ENCODE measurements around the gene SLC9A5.

Gene SLC9A5

DNA sequence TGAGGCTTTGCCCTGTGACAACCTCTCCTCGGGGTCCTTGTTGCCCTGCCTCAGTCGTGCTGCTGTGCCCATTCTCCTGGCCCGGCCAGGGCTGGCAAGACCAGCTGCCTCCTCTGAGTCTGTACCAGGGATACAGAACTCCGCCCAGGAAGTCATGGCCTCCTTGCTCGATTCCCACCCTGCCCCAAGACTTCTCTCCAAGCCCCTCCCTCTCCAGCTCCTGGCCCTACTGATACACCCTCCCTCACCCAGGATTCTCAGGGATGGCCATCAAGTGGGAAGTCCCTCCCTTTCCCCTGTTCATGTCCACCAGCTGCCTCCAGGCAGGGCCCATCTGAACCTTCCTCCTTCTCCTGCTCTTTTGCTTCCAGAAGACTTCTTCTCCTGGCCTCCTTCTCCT lies 33.1 kb upstream of the SLC9A5 start:
- no peak for DNase-seq (ENCODE audit: low read depth in 2 of 2)

DNA sequence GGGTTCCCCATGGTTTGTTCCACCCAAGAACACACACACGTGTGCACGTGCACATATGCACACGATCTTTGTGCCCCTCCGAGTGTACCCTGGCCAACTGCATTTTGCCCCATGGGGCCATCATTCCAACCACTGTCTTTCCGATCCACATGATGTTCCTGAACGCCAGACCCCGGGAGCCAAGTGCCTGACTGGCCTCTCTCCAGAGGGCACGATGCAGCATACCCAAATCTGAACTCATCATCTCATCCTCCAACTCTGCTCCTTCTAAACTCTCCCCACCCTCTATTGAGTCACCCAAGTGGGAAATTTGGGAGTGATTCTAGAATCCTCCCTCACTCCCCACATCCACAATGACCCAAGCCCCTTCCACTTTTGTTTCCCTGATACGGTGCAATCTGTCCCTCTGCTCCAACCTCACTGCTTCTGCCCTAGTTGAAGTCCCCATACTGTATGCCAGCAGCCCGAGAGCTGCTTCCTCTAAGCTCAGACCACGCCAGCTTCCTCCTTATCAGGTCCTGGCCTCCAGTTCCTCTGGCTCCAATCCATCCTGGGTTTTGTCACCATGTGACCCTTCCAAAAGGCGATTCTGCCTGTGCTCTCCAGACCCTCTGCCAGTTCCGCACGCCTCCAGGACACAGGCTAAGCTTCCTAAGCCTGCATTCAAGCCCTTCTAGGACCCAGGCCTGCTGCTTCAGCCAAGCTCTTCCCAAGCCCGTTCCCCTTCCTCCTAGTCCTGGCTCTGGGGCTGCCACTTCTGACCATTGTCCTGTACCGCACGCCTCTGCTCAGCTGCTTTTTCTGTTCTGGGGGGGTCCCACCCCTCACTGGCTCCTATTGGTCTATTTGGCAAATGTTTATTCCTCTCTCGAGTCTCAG lies 31.9 kb upstream of the SLC9A5 start:
- DNase-seq (ENCODE audit: low read depth in 2 of 2), result no peak

DNA sequence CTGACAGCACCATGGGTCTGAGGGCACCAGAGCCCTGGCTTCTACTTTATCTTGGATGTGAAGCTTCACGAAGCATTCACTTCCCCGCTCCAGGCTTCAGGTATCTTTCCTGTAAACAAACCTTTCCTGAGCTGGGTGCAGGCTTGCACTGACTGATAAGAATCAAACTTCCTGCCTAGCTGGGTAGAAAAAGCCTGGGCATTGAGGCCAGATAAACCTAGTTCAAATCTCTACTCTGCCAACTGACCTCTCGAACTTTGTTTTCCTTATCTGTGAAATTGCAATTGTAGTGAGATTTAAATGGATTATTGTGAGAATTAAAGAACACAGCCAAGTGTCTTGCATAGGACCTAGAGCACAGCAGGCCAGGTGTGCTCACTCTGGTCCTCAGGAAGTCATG lies 24.8 kb upstream of the SLC9A5 start:
- DNase-seq (ENCODE audit: low read depth in 2 of 2), result no peak

DNA sequence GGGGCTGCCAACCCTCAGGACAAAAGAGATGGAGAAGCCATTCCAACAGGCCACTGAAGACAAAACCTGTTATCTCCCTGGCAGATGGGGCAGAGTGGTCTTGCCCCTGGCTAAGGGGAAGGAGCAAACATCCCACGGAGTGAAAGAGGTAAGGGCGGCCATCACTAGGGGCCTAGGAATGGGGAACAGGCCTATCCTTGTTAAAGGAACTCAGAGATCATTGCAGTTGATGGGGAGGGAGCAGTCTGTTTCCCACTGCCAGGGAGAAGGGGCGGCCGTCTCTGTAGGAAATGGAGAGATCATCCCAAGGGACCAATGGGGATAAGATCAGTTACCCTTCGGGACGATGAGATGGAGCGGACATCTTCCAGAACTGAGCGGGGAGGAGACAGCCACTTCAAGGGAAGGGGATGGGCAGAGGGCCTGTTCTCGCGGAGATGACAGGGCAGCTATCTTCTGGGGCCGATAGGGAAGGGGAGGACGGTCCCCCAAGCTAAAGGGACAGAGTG lies 22.4 kb upstream of the SLC9A5 start:
- DNase-seq (ENCODE audit: low read depth in 2 of 2), result no peak

DNA sequence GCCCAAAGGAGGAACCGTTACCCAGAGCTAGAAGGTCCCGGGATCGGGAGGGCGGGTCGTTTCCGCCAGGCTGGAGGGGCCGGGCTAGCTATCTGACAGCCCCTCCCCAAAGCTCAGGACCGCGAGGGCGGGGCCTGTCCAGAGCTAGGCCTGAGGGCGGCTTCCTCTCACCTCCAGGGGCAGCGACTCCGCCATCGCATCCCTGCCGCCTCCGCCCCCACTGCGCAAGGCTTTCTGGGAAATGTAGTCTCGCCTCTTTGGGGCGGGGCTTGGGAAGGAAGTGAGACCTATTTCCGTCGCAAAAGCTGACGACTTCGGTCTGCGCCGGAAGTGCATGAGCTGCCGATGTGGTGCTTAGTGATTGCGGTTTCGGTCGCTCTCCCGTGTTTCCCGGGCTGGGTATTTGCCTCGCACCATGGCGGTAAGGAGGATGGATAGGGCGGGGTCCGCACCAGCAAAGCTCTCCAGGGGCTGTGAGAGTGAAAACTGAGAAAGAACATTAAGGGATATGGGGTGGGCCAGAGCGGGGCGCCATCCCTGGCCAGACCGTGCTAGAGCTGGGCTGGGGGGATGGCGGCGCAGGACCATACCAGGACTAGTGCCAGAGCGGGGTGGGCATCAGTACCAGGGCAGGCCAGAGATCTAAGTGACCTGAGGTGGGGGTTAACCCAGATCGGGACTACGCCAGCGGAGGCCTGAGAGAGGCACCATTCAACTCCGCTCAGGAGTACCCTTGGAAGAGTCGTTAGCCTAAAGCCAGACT lies 21.8 kb upstream of the SLC9A5 start, which contains the start of gene TMEM208:
Gene TMEM208, plus strand, starts transcription at position 327 of the 763 bp plus-strand sequence. Its CDS starts 89 bp downstream, at position 416.
- peak; percentile 95 to 98 for DNase-seq (ENCODE audit: low read depth in 2 of 2)

DNA sequence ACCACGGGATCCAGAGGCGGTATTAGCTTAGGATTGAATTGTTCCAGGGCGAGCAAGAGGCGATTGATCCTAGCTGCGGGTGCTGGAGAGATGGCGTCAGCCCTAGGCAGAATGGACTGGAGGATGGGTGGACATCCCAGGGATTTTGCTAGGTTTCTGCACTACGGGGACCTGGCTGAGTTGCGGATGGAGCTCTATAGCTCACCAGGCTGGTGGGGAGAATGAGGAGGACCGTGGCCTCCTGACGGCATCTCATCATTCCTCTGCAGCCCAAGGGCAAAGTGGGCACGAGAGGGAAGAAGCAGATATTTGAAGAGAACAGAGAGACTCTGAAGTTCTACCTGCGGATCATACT lies 21.2 kb upstream of the SLC9A5 start:
- DNase-seq (ENCODE audit: low read depth in 2 of 2), result no peak

DNA sequence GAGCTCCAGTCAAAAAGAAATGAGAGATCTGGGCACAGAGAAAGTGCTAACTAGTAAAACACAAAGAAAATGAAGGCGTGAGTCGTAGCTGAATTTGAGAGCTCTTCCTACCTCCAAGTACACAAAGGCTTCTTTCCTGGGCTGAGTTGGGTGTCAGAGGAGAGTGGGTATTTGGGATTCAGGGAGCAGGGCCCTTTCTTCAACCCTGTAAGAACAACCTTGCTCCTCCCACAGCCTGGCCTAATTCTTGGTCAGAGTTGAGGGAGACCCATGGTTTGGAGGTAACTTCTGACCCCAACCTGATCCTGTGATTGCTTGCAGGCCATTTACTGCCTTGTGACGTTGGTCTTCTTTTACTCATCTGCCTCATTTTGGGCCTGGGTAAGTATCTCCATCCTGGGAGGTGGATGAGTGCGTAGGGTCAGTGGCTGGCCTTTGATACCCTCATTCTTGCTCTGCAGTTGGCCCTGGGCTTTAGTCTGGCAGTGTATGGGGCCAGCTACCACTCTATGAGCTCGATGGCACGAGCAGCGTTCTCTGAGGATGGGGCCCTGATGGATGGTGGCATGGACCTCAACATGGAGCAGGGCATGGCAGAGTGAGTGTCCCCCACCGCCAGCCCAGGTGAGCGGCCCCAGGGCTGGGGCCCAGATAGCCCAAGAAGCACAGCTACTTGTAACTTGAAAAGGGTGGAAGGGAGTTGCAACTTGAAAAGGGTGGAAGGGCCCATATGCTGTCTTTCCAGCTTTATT lies 20.6 kb upstream of the SLC9A5 start:
- DNase-seq (ENCODE audit: low read depth in 2 of 2), result no peak

DNA sequence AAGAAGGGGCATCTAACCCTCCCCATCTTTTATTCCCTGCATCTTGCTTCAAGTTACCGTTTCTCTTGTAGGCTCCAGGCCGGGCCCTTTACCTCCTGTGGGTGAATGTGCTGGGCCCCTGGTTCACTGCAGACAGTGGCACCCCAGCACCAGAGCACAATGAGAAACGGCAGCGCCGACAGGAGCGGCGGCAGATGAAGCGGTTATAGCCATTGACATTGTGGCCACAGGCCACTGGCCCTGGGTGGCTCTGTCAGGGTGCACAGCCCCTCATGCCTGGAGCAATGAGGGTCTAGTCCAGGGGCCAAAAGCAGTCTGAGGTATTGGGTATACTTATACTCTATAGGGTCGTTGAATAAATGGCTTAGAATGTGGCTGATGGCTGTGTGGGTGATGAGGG lies 19.9 kb upstream of the SLC9A5 start:
- no peak for DNase-seq (ENCODE audit: low read depth in 2 of 2)

DNA sequence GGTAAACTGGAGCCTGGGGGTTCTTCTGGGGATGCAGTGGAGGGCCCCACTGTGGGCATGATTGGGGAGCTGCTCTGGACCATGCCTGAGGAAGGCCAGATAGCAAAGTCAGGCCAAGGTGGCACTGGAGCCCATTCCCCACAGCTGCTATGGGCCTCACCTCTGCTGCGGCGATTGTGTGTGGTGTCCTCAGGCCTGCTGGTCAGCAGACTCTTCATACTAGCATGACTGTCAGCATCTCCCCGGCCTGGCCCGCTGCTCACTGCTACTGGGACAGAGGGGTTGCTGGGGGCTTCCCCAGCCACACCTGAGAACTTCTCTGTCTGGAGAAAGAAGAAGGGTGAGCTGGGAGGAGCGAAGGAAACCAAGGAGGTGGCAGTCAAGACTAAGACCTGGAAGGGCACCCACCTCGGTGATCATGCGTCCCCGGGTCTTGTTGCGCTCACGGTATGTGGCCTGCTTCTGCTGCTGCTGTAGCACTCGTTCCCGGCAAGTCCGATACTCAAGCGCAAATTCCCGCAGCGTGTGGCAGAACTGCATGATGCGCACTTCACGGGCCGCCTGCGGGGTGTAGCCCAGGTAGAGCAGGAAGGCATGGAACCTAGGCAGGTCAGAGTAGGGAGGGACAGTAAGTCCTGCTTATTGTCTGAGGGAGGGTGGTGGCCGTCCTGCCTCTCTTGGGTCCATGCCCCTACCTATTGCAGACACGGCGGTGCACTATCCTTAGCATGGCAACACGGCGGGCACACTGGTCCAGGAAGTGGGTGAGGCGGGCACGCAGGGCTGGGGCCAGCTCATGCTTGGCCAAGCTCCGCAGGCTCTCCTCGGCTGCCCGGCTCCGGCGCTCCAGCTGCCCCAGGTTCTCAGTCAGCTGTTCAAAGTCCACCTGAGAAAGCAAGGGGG lies 18.6 kb upstream of the SLC9A5 start:
- no peak for DNase-seq (ENCODE audit: low read depth in 2 of 2)

DNA sequence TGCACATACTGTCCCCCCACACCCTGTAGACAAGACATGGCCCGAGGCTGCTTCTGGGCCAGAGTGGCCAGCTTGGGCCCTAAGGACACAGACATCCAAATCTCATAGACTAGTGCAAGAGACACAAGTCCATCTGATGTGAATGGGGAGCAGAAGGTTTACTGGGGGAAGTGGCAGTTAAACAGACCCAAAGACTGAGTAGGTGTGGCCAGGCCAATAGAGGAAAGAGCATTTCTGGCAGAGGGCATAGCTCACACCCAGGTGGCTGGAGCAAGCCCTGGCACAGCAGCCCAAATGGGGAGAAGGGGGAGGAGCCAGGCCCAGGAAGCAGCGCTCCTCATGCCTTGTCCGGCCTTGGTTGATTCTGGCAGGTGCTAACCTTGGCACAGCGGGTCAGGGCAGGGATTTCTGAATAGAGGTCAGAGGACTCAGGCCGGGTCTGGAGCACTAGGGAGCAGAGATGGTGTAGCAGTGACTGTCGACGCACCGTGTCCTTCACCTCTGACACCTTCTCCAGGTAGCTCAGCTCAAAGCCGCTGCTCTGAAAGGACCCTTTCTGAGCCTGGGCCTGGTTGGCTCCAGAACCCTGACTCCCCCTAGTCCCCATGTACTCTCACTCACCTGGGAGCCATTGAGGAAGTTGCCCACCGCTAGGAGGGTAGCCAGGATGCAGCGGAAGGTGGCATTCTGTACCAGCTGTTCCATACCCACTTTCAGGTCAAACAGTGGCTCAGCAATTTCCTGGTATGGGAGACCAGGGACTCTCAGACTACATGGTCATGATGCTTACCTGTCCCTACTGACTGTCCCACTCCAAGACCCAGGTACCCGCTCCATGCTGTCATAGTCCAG lies 17.7 kb upstream of the SLC9A5 start:
- DNase-seq (ENCODE audit: low read depth in 2 of 2), result no peak

DNA sequence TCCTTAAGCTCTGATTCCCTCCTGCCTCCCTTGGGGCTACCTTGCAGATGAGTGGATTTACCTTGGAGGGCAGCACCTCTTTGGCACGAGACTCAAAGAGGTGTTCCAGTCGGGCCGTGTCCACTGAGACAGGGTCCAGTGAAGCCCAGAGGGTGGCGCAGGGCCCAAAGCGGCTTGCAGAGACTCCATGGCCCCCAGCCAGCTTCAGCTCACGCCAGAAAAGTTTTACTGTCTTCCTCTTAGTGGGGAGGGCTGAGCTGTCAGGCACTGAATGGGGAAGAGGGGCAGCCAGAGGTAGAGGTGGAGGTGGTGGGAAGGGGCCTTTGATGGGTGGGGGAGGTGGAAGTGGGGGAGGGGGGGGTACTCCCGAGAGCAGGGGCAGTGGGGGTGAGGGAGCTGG lies 15.2 kb upstream of the SLC9A5 start:
- DNase-seq (ENCODE audit: low read depth in 2 of 2), result no peak

DNA sequence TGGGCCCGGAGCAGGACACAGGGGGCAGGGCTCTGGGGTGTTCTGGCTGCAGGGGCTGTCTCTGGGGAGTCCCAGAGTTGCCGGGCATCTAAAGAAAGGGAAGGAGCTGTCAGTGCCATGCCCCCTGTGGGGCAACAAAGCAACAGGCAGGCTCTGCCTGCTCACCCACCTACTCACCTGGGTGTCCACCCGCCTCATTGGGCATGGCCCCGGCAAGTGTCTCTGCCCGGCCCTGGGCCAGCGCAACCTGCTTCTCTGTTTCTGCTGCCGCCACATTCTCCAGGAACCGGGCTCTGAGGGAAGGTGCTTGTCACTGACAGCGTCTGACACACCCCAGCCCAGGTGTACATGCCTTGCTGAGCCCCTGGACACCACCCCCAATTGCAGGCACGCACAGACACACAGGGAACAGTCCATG lies 14.6 kb upstream of the SLC9A5 start:
- no peak for DNase-seq (ENCODE audit: low read depth in 2 of 2)

DNA sequence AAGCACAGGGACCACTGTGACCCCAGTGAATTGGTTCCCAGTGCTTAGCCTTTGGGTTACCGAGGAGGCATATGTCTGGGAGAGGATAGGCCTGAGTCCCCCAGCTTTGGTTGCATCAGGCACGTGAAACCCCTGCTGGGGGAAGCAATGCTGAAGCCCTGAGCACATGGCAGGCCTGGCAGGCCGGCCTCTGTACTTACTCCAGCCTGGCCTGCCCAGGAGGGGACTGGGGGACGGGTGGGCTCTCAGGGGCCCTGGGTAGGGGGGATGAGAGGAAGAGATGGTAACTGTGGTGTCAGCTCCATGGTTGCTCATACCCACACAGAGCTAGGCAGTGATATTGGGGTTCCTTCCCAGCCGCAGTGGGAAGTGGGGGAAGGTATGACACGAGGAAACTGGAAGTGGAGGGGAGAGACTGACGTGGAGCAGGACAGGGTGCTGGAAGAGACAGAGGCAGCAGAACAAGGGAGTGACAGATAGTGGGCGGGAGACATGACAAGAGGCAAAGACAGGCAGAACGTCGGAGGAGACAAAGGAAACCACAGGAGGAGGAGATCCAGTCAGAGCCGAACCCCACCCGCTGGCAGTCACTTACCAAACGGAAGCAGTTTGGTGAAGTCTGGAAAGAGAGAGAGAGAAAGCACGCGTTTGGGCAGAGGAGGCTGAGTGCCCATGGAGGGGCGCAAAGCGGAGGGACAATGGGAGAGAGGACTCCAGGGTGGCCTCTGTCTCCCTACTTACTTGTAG lies 12.8 kb upstream of the SLC9A5 start:
- no peak for DNase-seq (ENCODE audit: low read depth in 2 of 2)

DNA sequence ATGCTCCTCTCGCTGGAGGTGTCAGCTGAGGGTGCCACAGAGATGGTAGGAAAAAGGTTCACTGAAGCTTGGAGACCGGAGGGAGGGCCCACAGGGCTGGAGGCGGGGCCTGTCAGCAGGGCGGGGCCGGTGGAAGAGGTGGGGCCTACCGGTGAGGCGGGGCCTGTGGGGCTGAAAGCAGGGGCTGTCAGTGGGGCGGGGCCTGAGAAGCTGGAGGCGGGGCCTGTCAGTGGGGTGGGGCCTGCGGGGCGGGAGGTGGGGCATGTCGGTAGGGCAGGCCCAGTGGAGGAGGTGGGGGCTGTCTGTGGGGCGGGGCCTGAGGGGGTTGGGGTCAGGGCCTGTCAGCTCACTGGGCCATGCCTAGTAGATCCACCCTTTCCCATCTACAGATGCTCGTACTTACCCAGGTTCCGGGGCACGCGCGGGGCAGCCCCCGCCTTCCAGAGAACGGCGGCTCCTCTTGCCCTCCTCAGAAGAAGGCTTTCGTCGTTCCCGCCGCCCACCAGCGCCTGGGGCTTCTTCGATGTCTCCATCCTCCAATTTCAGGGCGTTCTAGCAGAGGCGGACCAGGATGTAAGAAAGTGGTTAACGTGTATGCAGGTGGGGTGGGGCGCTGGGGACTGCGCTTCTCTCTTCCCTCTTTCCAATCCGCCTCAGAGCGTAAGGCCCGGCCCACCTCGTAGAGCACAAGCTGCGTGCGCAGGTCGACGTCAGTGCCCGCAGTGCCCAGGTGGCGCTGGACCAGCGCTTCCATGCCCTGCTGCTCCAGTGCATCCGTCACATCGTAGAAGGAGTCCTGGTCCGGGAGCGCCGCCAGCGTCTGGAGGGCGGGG lies 12.0 kb upstream of the SLC9A5 start:
- peak in 1 of 2 donors; percentile 31 for DNase-seq (ENCODE audit: low read depth in 2 of 2)

DNA sequence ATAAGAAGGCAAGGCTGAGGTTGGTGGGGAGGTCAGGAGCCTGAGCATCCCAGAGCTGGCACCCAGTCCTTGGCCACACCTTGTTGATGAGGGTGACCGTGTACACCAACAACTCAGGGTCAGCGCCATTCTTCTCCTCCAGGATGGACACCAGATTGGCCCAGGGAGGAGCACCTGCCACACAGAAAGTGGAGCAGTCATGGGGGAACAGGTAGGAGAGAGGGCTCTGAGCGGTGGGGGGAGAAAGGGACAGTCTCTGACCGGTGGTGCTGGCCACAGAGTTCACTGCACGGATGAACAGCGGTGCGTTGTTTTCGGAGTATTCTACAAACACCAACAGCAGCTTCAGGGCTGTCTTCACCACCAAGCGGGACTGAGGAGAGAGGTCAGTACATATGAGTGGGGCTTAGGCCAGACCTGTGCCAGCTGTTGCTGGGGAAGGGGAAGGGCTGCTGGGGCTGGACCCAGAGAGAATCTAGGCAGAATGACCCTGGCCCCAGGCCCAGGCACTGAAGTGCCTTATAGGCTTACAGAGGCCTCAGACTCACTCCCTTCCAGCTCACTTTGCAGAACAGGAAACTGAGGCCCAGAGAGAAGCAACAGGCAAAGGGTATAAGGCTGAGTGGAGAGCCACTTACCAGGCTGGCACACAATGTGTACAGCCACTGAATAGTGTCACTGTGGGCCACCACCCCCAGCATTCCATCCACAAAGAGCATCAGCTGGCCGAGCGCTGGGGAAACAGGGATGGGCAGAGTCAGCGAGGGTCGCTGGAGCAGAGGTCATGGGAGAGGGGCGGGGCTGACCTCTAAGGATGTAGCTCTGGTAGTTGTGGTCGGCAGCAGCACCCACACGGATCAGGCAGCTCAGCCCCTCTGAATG lies 11.1 kb upstream of the SLC9A5 start:
- no peak for DNase-seq (ENCODE audit: low read depth in 2 of 2)

DNA sequence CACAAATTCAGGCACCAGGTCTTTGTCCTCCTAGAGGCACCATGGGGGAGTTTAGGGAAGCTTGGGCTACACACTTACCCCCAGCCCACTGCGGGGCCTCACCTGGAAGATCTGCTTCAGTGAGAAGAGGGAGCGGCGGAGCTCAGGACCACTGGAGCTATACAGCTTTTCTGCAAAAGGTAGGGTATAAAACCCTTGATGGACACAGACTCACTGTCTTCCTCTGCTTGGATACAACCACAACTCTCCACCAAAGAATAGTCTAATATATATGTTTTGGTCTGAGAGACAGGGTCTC lies 10.6 kb upstream of the SLC9A5 start:
- no peak for DNase-seq (ENCODE audit: low read depth in 2 of 2)

DNA sequence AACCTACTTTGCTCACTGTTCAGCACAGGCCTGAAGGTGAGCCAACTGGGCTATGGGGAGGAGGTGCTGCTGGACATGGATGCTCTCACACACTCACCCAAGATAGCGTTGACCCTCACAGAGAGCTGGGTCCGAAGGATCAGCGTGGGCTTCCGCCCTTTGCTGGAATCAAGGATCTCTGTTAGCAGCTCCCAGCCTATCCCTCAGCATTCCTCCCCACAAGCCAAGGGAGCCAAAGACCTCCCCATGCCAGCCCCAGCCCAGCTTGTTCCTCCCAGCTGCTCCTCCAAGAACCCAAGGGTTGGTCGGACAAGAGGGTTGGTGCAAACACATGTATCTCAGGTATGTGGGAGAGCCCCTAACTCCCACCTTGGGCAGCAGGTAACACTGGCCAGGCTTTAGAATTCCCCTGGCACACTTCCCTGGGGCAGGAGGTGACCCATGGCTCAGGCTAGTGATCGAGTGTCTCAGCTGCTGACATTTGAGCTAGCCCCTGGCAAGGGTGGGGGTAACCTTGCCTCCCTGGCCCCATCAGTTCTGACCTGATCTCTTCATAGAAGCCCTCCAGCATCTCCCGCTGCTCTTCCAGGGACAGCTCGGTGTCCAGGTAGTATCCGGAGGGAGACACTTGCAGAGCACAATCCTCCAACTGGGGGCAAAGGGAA lies 9.8 kb upstream of the SLC9A5 start:
- DNase-seq (ENCODE audit: low read depth in 2 of 2), result no peak

Measured in activated CD8-positive, alpha-beta memory T cell treated with anti-CD3 and anti-CD28 coated beads for 4 hours (primary cell).